Measurements from ENCODE around the gene DHX29.

DHX29 gene

GRCh38 chr5:55316289-55316688, 8.8 kb upstream of the DHX29 start:
- DNase-seq: no peak

GRCh38 chr5:55313870-55314617, 6.5 kb upstream of the DHX29 start:
- no peak for DNase-seq

GRCh38 chr5:55308254-55308836, 851 bp upstream of the DHX29 start:
- peak; percentile 21 for DNase-seq

GRCh38 chr5:55306641-55307382, 682 bp downstream of the DHX29 start:
- DNase-seq: no peak

- no peak for DNase-seq
Measured at GRCh38 chr5:55305345-55305744, 2.1 kb downstream of the DHX29 start.

GRCh38 chr5:55304584-55304983, 2.9 kb downstream of the DHX29 start:
- no peak for DNase-seq

- DNase-seq: peak; percentile 95
Measured at GRCh38 chr5:55303238-55303690, 4.2 kb downstream of the DHX29 start.

GRCh38 chr5:55300890-55301289, 6.6 kb downstream of the DHX29 start:
- DNase-seq: no peak

GRCh38 chr5:55294935-55295334, 12.6 kb downstream of the DHX29 start:
- DNase-seq: no peak

- DNase-seq: no peak
Measured at GRCh38 chr5:55290991-55291390, 16.5 kb downstream of the DHX29 start.

GRCh38 chr5:55289808-55290207, 17.7 kb downstream of the DHX29 start:
- no peak for DNase-seq

- DNase-seq: no peak
Measured at GRCh38 chr5:55286411-55286933, 21.0 kb downstream of the DHX29 start.

GRCh38 chr5:55278778-55279177, 28.7 kb downstream of the DHX29 start:
- peak; percentile 59 for DNase-seq

GRCh38 chr5:55276771-55277170, 30.7 kb downstream of the DHX29 start:
- no peak for DNase-seq

GRCh38 chr5:55258339-55258738, 49.2 kb downstream of the DHX29 start:
- no peak for DNase-seq

GRCh38 chr5:55254802-55255201, 52.7 kb downstream of the DHX29 start:
- no peak for DNase-seq

GRCh38 chr5:55250064-55250463, 57.4 kb downstream of the DHX29 start:
- DNase-seq: no peak

- DNase-seq: no peak
Measured at GRCh38 chr5:55241746-55242145, 65.7 kb downstream of the DHX29 start.

GRCh38 chr5:55236800-55237199, 70.7 kb downstream of the DHX29 start:
- no peak for DNase-seq

- DNase-seq: no peak
Measured at GRCh38 chr5:55234121-55234700, 73.3 kb downstream of the DHX29 start.

- DNase-seq: peak; percentile 69
Measured at GRCh38 chr5:55232985-55233928, 74.2 kb downstream of the DHX29 start, which contains the start of gene CCNO. Gene CCNO (minus strand): TSS chr5:55233608. CDS start chr5:55233523, 85 bp downstream.

Measured in fibroblast of skin of right biceps (primary cell).